IMR-90 (cell line): ENCODE data around the gene ATP5F1D.

Experiments
- CEBPB ChIP-seq: IDR thresholded peaks from 2 replicates; pipeline ENCODE4 v1.6.1; 2012; ENCODE audit warnings: low read depth, low read length, improper control_type of control experiment
- CTCF ChIP-seq: conservative IDR thresholded peaks from 2 replicates; pipeline ENCODE4 v1.5.1; 2012; ENCODE audit warnings: mild to moderate bottlenecking, low read depth, low read length, improper control_type of control experiment
- POLR2A ChIP-seq: IDR thresholded peaks from 2 replicates; pipeline ENCODE4 v1.6.1; 2012; ENCODE audit warnings: mild to moderate bottlenecking, low read depth, low read length
- RAD21 ChIP-seq: IDR thresholded peaks from 2 replicates; pipeline ENCODE4 v1.6.1; 2012; ENCODE audit warnings: low read length, improper control_type of control experiment
- RCOR1 ChIP-seq: IDR thresholded peaks from 2 replicates; pipeline ENCODE4 v1.6.1; 2012; ENCODE audit warnings: mild to moderate bottlenecking, low read length, improper control_type of control experiment; ENCODE audit not compliant: insufficient replicate concordance
- RFX5 ChIP-seq: IDR thresholded peaks from 2 replicates; pipeline ENCODE4 v1.8.0; 2012; ENCODE audit warnings: low read depth, mild to moderate bottlenecking, low read length, moderate library complexity

- TF ChIP-seq CTCF = no peak
- no peak for TF ChIP-seq POLR2A
- TF ChIP-seq RCOR1 = no peak
- no peak for TF ChIP-seq RFX5
- no peak for TF ChIP-seq RAD21
- TF ChIP-seq CEBPB = no peak
Observed at GRCh38 chr19:1287354-1288225, 46.0 kb downstream of the ATP5F1D start.
